ENCODE results near the gene SLC25A38. TPM values are rescaled to one million over a fixed set of nuclear protein-coding genes. Genes with fewer than 3 reads are reported as not detected.

Gene SLC25A38
- total and polyA plus RNA-seq, 9 of the 15 experiments (the other 6 are each of a cell fraction or from before 2014, with no cell fraction given) = 13.5 to 51.1 (median 30.6) TPM

- Histone ChIP-seq H3K79me2 (ENCODE audit: control insufficient read depth, insufficient read depth, low read length) (no peaks in the 10 kb centered on the region), H3K4me3 (no peak overlapping the region), H3K9ac (ENCODE audit: insufficient read depth in 1 of 2, low read depth in 2 of 2, low read length in 2 of 2) (no peak overlapping the region), H3K9me3 (replicated peaks; ENCODE audit: control insufficient read depth, insufficient read depth, low read depth, low read length) (no peaks in the 10 kb centered on the region), H3K27ac (ENCODE audit: extremely low read depth, low read depth, low read length) (no peak overlapping the region), H3K4me2 (ENCODE audit: insufficient read depth, low read length) (no peak overlapping the region), H2AFZ (ENCODE audit: low read depth, low read length) (no peak overlapping the region), H3K9me1 (ENCODE audit: control insufficient read depth, insufficient read depth, low read length) (no peaks in the 10 kb centered on the region), H3K27me3 (ENCODE audit: control insufficient read depth in 2 of 2, insufficient read depth in 2 of 2, low read length in 2 of 2) (peaks cover 0 to 3% of the 10 kb centered on the region in 2 experiments; a peak in 1 of 5 replicates), H4K20me1 (replicated peaks; ENCODE audit: control insufficient read depth, insufficient read depth, low read length) (no peaks in the 10 kb centered on the region), H3K36me3 (ENCODE audit: control insufficient read depth, insufficient read depth, low read length) (no peaks in the 10 kb centered on the region), H3K4me1 (replicated peaks in 1 of 2; ENCODE audit: control insufficient read depth in 2 of 2, insufficient read depth in 2 of 2, low read length in 2 of 2) (peaks cover 0 to 20% of the 10 kb centered on the region in 2 experiments; a peak in 3 of 5 replicates)
- FAIRE-seq = no peak
- ChIA-PET CTCF (ENCODE audit: low intra/inter-chr PET ratio) (no interaction called here), POLR2A (no interaction called here)
- no peak for DNase-seq (ENCODE audit: extremely low read depth in 1 of 4, low spot score in 3 of 4)
- intact Hi-C loops (cut with micrococcal nuclease) = no loop called here
- no TSS peak for BruUV-seq (replicated peaks)
- TF ChIP-seq FIP1L1 (IDR thresholded peaks at IDR 0.05; ENCODE audit: low read depth, low read length, poor library complexity, severe bottlenecking) = no peak
- TF ChIP-seq, protein P1, sequence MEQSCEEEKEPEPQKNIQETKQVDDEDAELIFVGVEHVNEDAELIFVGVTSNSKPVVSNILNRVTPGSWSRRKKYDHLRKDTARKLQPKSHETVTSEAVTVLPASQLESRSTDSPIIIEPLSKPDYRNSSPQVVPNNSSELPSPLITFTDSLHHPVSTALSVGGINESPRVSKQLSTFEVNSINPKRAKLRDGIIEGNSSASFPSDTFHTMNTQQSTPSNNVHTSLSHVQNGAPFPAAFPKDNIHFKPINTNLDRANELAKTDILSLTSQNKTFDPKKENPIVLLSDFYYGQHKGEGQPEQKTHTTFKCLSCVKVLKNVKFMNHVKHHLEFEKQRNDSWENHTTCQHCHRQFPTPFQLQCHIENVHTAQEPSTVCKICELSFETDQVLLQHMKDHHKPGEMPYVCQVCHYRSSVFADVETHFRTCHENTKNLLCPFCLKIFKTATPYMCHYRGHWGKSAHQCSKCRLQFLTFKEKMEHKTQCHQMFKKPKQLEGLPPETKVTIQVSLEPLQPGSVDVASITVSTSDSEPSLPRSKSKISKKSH (CRISPR knock-in tag; IDR thresholded peaks at IDR 0.05) = no peak
- no peak for TF ChIP-seq CHAMP1 (IDR thresholded peaks at IDR 0.05)
- no peak for TF ChIP-seq NCOA1 (IDR thresholded peaks at IDR 0.05; ENCODE audit: low read depth)
- TF ChIP-seq FOXK2 (conservative IDR thresholded peaks at IDR 0.05 in 1 of 2, IDR thresholded peaks at IDR 0.05 in 1 of 2; ENCODE audit: low read depth in 2 of 2) = no peak
- TF ChIP-seq ZBTB7A (IDR thresholded peaks at IDR 0.05; ENCODE audit: borderline replicate concordance, control insufficient read depth, low read depth, low read length) = no peak
- TF ChIP-seq HINFP (tag; conservative IDR thresholded peaks at IDR 0.05; ENCODE audit: low read depth) = no peak
- no peak for TF ChIP-seq CTBP1 (IDR thresholded peaks at IDR 0.05; ENCODE audit: borderline replicate concordance)
- TF ChIP-seq, protein P2, sequence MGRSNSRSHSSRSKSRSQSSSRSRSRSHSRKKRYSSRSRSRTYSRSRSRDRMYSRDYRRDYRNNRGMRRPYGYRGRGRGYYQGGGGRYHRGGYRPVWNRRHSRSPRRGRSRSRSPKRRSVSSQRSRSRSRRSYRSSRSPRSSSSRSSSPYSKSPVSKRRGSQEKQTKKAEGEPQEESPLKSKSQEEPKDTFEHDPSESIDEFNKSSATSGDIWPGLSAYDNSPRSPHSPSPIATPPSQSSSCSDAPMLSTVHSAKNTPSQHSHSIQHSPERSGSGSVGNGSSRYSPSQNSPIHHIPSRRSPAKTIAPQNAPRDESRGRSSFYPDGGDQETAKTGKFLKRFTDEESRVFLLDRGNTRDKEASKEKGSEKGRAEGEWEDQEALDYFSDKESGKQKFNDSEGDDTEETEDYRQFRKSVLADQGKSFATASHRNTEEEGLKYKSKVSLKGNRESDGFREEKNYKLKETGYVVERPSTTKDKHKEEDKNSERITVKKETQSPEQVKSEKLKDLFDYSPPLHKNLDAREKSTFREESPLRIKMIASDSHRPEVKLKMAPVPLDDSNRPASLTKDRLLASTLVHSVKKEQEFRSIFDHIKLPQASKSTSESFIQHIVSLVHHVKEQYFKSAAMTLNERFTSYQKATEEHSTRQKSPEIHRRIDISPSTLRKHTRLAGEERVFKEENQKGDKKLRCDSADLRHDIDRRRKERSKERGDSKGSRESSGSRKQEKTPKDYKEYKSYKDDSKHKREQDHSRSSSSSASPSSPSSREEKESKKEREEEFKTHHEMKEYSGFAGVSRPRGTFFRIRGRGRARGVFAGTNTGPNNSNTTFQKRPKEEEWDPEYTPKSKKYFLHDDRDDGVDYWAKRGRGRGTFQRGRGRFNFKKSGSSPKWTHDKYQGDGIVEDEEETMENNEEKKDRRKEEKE (IDR thresholded peaks at IDR 0.05; ENCODE audit: borderline replicate concordance in 1 of 2, control insufficient read depth in 1 of 2, low read depth in 2 of 2, low read length in 1 of 2) = no peak
- TF ChIP-seq POLR2H (tag; IDR thresholded peaks at IDR 0.05; ENCODE audit: low read depth) = no peak
- no peak for TF ChIP-seq MTA1 (IDR thresholded peaks at IDR 0.05; ENCODE audit: borderline replicate concordance)
- ATAC-seq = no peak
- in situ Hi-C loops (cut with MboI) = no loop called here
Observed at GRCh38 chr3:39343760-39344159, 39.4 kb upstream of the SLC25A38 start.

All from K562 (cell line).